AG09319 (cell line): ENCODE measurements around the gene UBE2O.
A peak's percentile ranks its signal among the peaks of the same experiment; 100 is the strongest.

Source experiments
- DNase-seq: peaks from one replicate; pipeline ENCODE4 v3.0.0-alpha.2; 2010; ENCODE audit warnings: low read depth; ENCODE audit errors: extremely low read depth
- CTCF ChIP-seq: IDR thresholded peaks from 2 replicates; pipeline ENCODE4 v1.5.1; 2011; ENCODE audit warnings: low read depth, mild to moderate bottlenecking, inconsistent platforms, low read length, moderate library complexity

The UBE2O gene

GRCh38 chr17:76384987-76385891 lies 67.7 kb downstream of the UBE2O start:
- no peak for TF ChIP-seq CTCF
- DNase-seq, result no peak

- TF ChIP-seq CTCF, result no peak
These were observed 68.5 kb downstream of the UBE2O start, which contains the start of gene SPHK1 for GRCh38 chr17:76384222-76384986. Gene SPHK1 (plus strand): TSS chr17:76384609. CDS start chr17:76385645, 1,036 bp downstream.

GRCh38 chr17:76383546-76384221 lies 69.3 kb downstream of the UBE2O start:
- no peak for DNase-seq
- peak; percentile 24 for TF ChIP-seq CTCF

More at GRCh38 chr17:76384222-76384986, 68.5 kb downstream of the UBE2O start, which contains the start of gene SPHK1:
- no peak for DNase-seq

- TF ChIP-seq CTCF, result no peak
- no peak for DNase-seq
These were observed 70.0 kb downstream of the UBE2O start for GRCh38 chr17:76382803-76383545.

GRCh38 chr17:76382351-76382802 lies 70.6 kb downstream of the UBE2O start:
- DNase-seq, result no peak
- no peak for TF ChIP-seq CTCF

GRCh38 chr17:76381633-76382350 lies 71.2 kb downstream of the UBE2O start:
- no peak for DNase-seq
- no peak for TF ChIP-seq CTCF
